K562 (cell line): ENCODE measurements around the gene TTC21A. TPM values are rescaled to one million over a fixed set of nuclear protein-coding genes. Genes with fewer than 3 reads are reported as not detected.

Experiments used
- ATAC-seq: fragments of 200-7000 bp; cut with Tn5 transposase; 3 replicates; pipeline ENCODE4 v1.9.1; 2020; ENCODE audit warnings: moderate library complexity
- BruUV-seq: library from RNA; stranded (reverse); fragments of 400-500 nt; replicated peaks from 2 replicates; lab custom pipeline; 2021; lab: Mats Ljungman, UMichigan
- CTCF ChIA-PET: fragments of 300-600 bp; formaldehyde crosslinking; extraction: SDS; loops from one replicate; lab custom pipeline; 2021; ENCODE audit warnings: low intra/inter-chr PET ratio; lab: Yijun Ruan, JAX
- POLR2A ChIA-PET: fragments of 300-600, 350-650 bp; sonication (Branson Sonifier 250); formaldehyde crosslinking; extraction: SDS; loops from one replicate; lab custom pipeline; 2021; ENCODE audit warnings: antibody characterized with exemption, inconsistent platforms; lab: Yijun Ruan, JAX
- DNase-seq, 4 experiments: peaks; one replicate each; pipeline versions ENCODE4 v3.0.0 to v3.0.0-alpha.2; 2011 to 2018; ENCODE audit warnings: low spot score in 3 of 4, mixed read lengths in 3 of 4; ENCODE audit errors: extremely low read depth in 1 of 4
- FAIRE-seq: peaks from 2 replicates; lab custom pipeline; 2011; peaks lifted over from hg19 to GRCh38; lab: Jason Lieb, UNC
- H2AFZ ChIP-seq: 2 replicates; pipeline ENCODE4 v1.6.0; 2011; ENCODE audit warnings: low read depth, low read length, control low read depth, inconsistent platforms
- H3K27ac ChIP-seq: fragments of 200-600 bp; 3 replicates; pipeline ENCODE4 v1.8.0; 2011; ENCODE audit warnings: low read depth, mild to moderate bottlenecking, control low read depth, inconsistent platforms, low read length, moderate library complexity, mixed read lengths; ENCODE audit errors: extremely low read depth
- H3K27me3 ChIP-seq, 2 experiments: fragments of 300-600 bp in 1 of 2; 2 replicates in 1 of 2; 3 replicates in 1 of 2; pipeline versions ENCODE4 v1.6.0 to v1.8.0; 2011; ENCODE audit warnings: inconsistent platforms in 2 of 2, low read length in 2 of 2, mild to moderate bottlenecking in 1 of 2, mixed read lengths in 1 of 2, moderate library complexity in 1 of 2; ENCODE audit not compliant: control insufficient read depth in 2 of 2, insufficient read depth in 2 of 2
- H3K36me3 ChIP-seq: fragments of 300-600 bp; 3 replicates; pipeline ENCODE4 v1.8.0; 2011; ENCODE audit warnings: mild to moderate bottlenecking, low read length, inconsistent platforms; ENCODE audit not compliant: control insufficient read depth, insufficient read depth
- H3K4me1 ChIP-seq, 2 experiments: fragments of 200-600 bp in 1 of 2; replicated peaks in 1 of 2; 2 replicates in 1 of 2; 3 replicates in 1 of 2; pipeline versions ENCODE4 v1.5.1 to v1.8.0; 2011; ENCODE audit warnings: inconsistent platforms in 2 of 2, low read length in 2 of 2, mild to moderate bottlenecking in 1 of 2, mixed read lengths in 1 of 2, moderate library complexity in 1 of 2; ENCODE audit not compliant: control insufficient read depth in 2 of 2, insufficient read depth in 2 of 2
- H3K4me2 ChIP-seq: 2 replicates; pipeline ENCODE4 v1.6.1; 2011; ENCODE audit warnings: low read length, control low read depth, inconsistent platforms, mixed read lengths; ENCODE audit not compliant: insufficient read depth
- H3K4me3 ChIP-seq: fragments of 200-600 bp; sonication (generic), shearing (Covaris generic); 2 replicates; pipeline ENCODE4 v1.5.1; 2016; ENCODE audit warnings: control low read depth, inconsistent platforms
- H3K79me2 ChIP-seq: fragments of 200-600 bp; 3 replicates; pipeline ENCODE4 v1.8.0; 2011; ENCODE audit warnings: low read length, inconsistent platforms; ENCODE audit not compliant: control insufficient read depth, insufficient read depth
- H3K9ac ChIP-seq, 2 experiments: 2 replicates each; pipeline versions ENCODE4 v1.6.0 to v1.6.1; 2011; ENCODE audit warnings: low read depth in 2 of 2, low read length in 2 of 2, control low read depth in 1 of 2, inconsistent platforms in 1 of 2, mild to moderate bottlenecking in 1 of 2, mixed read lengths in 1 of 2; ENCODE audit not compliant: insufficient read depth in 1 of 2
- H3K9me1 ChIP-seq: one replicate; pipeline ENCODE4 v1.6.0; 2011; ENCODE audit warnings: inconsistent platforms, mild to moderate bottlenecking, low read length, moderate library complexity; ENCODE audit not compliant: control insufficient read depth, insufficient read depth
- H3K9me3 ChIP-seq: replicated peaks from 2 replicates; pipeline ENCODE4 v1.5.1; 2011; ENCODE audit warnings: low read depth, low read length, inconsistent platforms; ENCODE audit not compliant: control insufficient read depth, insufficient read depth
- H4K20me1 ChIP-seq: replicated peaks from 2 replicates; pipeline ENCODE4 v1.6.1; 2011; ENCODE audit warnings: low read length, inconsistent platforms, mixed read lengths; ENCODE audit not compliant: control insufficient read depth, insufficient read depth
- CBFA2T2 ChIP-seq: fragments of 450-650 bp; conservative IDR thresholded peaks from 2 replicates; pipeline ENCODE4 v1.6.1; 2017; ENCODE audit warnings: mild to moderate bottlenecking
- LARP7 ChIP-seq: fragments of 450-650 bp; IDR thresholded peaks from 2 replicates; pipeline ENCODE4 v1.6.1; 2016
- LCOR ChIP-seq: sonication (generic); formaldehyde crosslinking; IDR thresholded peaks from 2 replicates; pipeline ENCODE4 v1.8.0; 2022; ENCODE audit warnings: mild to moderate bottlenecking, missing genetic modification reagents
- PKNOX1 ChIP-seq: fragments of 450-650 bp; IDR thresholded peaks from 2 replicates; pipeline ENCODE4 v1.6.1; 2016
- PML ChIP-seq: IDR thresholded peaks from 2 replicates; pipeline ENCODE4 v1.6.1; 2012; ENCODE audit warnings: low read length, inconsistent platforms
- POLR3A ChIP-seq: IDR thresholded peaks from 2 replicates; pipeline ENCODE4 v1.6.1; 2011; ENCODE audit warnings: borderline replicate concordance, mild to moderate bottlenecking, moderate library complexity; ENCODE audit not compliant: insufficient read length, insufficient read depth; ENCODE audit errors: extremely low read depth
- RHOXF2B ChIP-seq: fragments of 250-450 bp; sonication (Bioruptor Pico); conservative IDR thresholded peaks from 2 replicates; pipeline ENCODE4 v1.5.1; 2021
- TOE1 ChIP-seq, 2 experiments: fragments of 450-650 bp in 1 of 2; sonication (generic) in 1 of 2; formaldehyde crosslinking in 1 of 2; IDR thresholded peaks; 2 replicates each; pipeline versions ENCODE4 v1.7.1 to v1.8.0; 2016 to 2022; ENCODE audit warnings: borderline replicate concordance in 2 of 2, mild to moderate bottlenecking in 2 of 2, antibody characterized with exemption in 1 of 2, inconsistent platforms in 1 of 2, low read depth in 1 of 2, missing genetic modification reagents in 1 of 2, moderate library complexity in 1 of 2
- ZBTB17 ChIP-seq: fragments of 450-650 bp; formaldehyde crosslinking; IDR thresholded peaks from 2 replicates; pipeline ENCODE4 v1.4.0; 2020; ENCODE audit warnings: mild to moderate bottlenecking
- ZBTB43 ChIP-seq: sonication (generic); formaldehyde crosslinking; IDR thresholded peaks from 2 replicates; pipeline ENCODE4 v1.8.0; 2023; ENCODE audit warnings: mild to moderate bottlenecking, missing genetic modification reagents
- ZFP1 ChIP-seq: fragments of 450-650 bp; formaldehyde crosslinking; IDR thresholded peaks from 2 replicates; pipeline ENCODE4 v1.4.0; 2020; ENCODE audit warnings: mild to moderate bottlenecking, mixed read lengths
- ZNF232 ChIP-seq: sonication (generic); formaldehyde crosslinking; IDR thresholded peaks from 2 replicates; pipeline ENCODE4 v1.8.0; 2022; ENCODE audit warnings: mild to moderate bottlenecking, missing genetic modification reagents
- WGBS: fragments of 100-300 bp; shearing (Covaris generic); methylation state at CpG from one replicate; pipeline ENCODE4 v1.1.6; 2016; ENCODE audit warnings: low coverage, mixed read lengths; ENCODE audit not compliant: insufficient coverage; ENCODE audit errors: missing lambda C conversion rate; 5-methylcytosine and 5-hydroxymethylcytosine counted together
- in situ Hi-C: fragments of 300-500 bp; cut with MboI; formaldehyde crosslinking; loops from 4 replicates; pipeline ENCODE4 v1.15.0; 2018; ENCODE audit warnings: inconsistent platforms, mixed read lengths
- intact Hi-C: fragments of 100-400 bp; cut with micrococcal nuclease; formaldehyde crosslinking; loops from 2 replicates; pipeline ENCODE4 v1.14.2; 2022
- polyA plus RNA-seq, 8 experiments: library from polyadenylated mRNA; depleted of rRNA in 4 of 8; stranded (reverse) in 5 of 8; unstranded in 3 of 8; fragments of >200 nt; fragmentation: Nextera tagmentation in 2 of 8; fragmentation: Illumina TruSeq in 1 of 8; extraction: Ambion mirVana in 2 of 8; extraction: Trizol in 1 of 8; gene quantifications; 2 replicates each; pipeline versions ENCODE4 v1.2.1 to v1.2.3, GENCODE V29; 2011 to 2014; ENCODE audit warnings: inconsistent platforms in 1 of 8, missing spikeins in 1 of 8
- total RNA-seq, 7 experiments: library from RNA; depleted of rRNA in 6 of 7; stranded (reverse); fragments of >200 nt in 6 of 7; fragmentation: Illumina TruSeq in 2 of 7; extraction: Trizol in 2 of 7; gene quantifications; 2 replicates each; pipeline versions ENCODE4 v1.2.1 to v1.2.3, GENCODE V29; 2011 to 2021; ENCODE audit warnings: low replicate concordance in 1 of 7

TTC21A gene
- total and polyA plus RNA-seq, 9 of the 15 experiments (the other 6 are each of a cell fraction or from before 2014, with no cell fraction given), result 0.22 to 1.4 (median 0.70) TPM

DNA sequence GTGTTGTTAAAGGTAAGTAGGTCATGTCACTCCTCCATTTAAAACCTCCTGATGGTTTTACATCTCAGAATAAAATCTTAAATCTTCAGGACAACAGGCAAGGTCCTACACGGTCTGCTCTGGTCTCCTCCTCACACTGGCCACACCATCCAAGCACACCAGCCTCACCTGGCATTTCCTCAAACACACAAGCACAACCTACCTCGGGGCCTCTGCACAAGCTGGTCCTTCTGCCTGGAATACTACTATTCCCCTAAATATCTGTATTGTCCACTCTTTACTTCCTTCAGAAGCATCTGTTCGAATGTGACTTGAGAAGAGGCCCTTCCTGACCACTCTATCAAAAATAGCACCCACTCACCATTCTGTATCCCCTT lies 1.8 kb upstream of the TTC21A start:
- 40% methylated on average over 3 of the region's 3 CpGs for WGBS
- peaks cover 4% of the 10 kb centered on the region for H3K9me1 ChIP-seq
- no peak for FAIRE-seq
- H3K79me2 ChIP-seq, result peaks cover 51% of the 10 kb centered on the region
- H3K27ac ChIP-seq, result no peak overlapping the region
- DNase-seq, result no peak
- ATAC-seq, result no peak
- CTCF ChIA-PET, result no interaction called here
- in situ Hi-C loops, result no loop called here
- peak overlapping the region; percentile 83; the same call in 1 of the 2 replicates for H3K4me2 ChIP-seq
- POLR2A ChIA-PET, result interaction anchor here (0.7 to 1.4 kb wide), 6 partner anchors 11 to 74 kb away, joined by 3 to 4 read pairs (median 4); no protein-coding TSS in a partner anchor
- 0 out of 2 replicates have a peak, but pooled peaks have one; percentile 13 for TF ChIP-seq PML
- no peak for TF ChIP-seq POLR3A
- 0 out of 2 replicates have a peak, but pooled peaks have one; percentile 33 for TF ChIP-seq LCOR (CRISPR knock-in tag)
- TF ChIP-seq, all 486 proteins: peak for 2
- Histone ChIP-seq H3K9me3 (no peaks in the 10 kb centered on the region), H4K20me1 (peaks cover 13% of the 10 kb centered on the region), H3K4me3 (no peak overlapping the region), H2AFZ (no peak overlapping the region), H3K4me1 (peaks cover 21 to 45% of the 10 kb centered on the region in 2 experiments; a peak in 4 of 5 replicates), H3K9ac (peak overlapping the region in 1 of 2 experiments; percentile 3; a peak in 1 of 4 replicates), H3K27me3 (no peaks in the 10 kb centered on the region), H3K36me3 (peaks cover 36% of the 10 kb centered on the region)
- intact Hi-C loops, result no loop called here
- BruUV-seq, result no TSS peak

GRCh38 chr3:39106281-39106811 lies 1.1 kb upstream of the TTC21A start:
- intact Hi-C loops (no loop called here), in situ Hi-C loops (no loop called here)
- ATAC-seq, result no peak
- peak overlapping the region; percentile 83 for H3K4me2 ChIP-seq
- peaks cover 48% of the 10 kb centered on the region for H3K79me2 ChIP-seq
- H2AFZ ChIP-seq, result peak overlapping the region; percentile 97
- peak in 1 of 4 experiments; percentile 19 for DNase-seq
- no peaks in the 10 kb centered on the region for H3K9me3 ChIP-seq
- peaks cover 29% of the 10 kb centered on the region for H3K36me3 ChIP-seq
- CTCF ChIA-PET, result interaction anchor here (0.5 kb wide), 1 partner anchor 9 kb away, joined by 3 read pairs; no protein-coding TSS in a partner anchor
- H4K20me1 ChIP-seq, result peaks cover 11% of the 10 kb centered on the region
- 13% methylated on average over 16 of the region's 16 CpGs for WGBS
- peak overlapping the region; percentile 83 for H3K27ac ChIP-seq
- TSS peak; percentile 59 for BruUV-seq
- peaks cover 4% of the 10 kb centered on the region for H3K9me1 ChIP-seq
- H3K9ac ChIP-seq, result peak overlapping the region; percentile 80 to 99
- no peaks in the 10 kb centered on the region for H3K27me3 ChIP-seq
- no peak for FAIRE-seq
- POLR2A ChIA-PET, result interaction anchor here (0.7 to 1.4 kb wide), 7 partner anchors 9 to 73 kb away, joined by 3 to 4 read pairs (median 4); no protein-coding TSS in a partner anchor
- peak overlapping the region; percentile 98 for H3K4me3 ChIP-seq
- peaks cover 21 to 45% of the 10 kb centered on the region in 2 experiments; a peak in 4 of 5 replicates for H3K4me1 ChIP-seq
- TF ChIP-seq ZBTB17 (CRISPR knock-in tag) (peak; percentile 96), ZNF232 (no peak), RHOXF2B (CRISPR knock-in tag) (no peak), TOE1 (IDR thresholded peaks at IDR 0.05; ENCODE audit: borderline replicate concordance) (no peak), TOE1 (CRISPR knock-in tag; IDR thresholded peaks at IDR 0.05; ENCODE audit: borderline replicate concordance, low read depth) (no peak), ZBTB43 (peak; percentile 22; the same call in 1 of the 2 replicates), LARP7 (no peak), CBFA2T2 (no peak), ZFP1 (no peak), PKNOX1 (0 out of 2 replicates have a peak, but pooled peaks have one; percentile 10)
